Measurements from ENCODE around the gene TNIK. TPM values are rescaled to one million over a fixed set of nuclear protein-coding genes. Genes with fewer than 3 reads are reported as not detected.

The TNIK gene
- total and polyA plus RNA-seq, 2 of the 4 experiments (the other 2 are of a cell fraction) = 3.4 to 6.3 TPM

DNA sequence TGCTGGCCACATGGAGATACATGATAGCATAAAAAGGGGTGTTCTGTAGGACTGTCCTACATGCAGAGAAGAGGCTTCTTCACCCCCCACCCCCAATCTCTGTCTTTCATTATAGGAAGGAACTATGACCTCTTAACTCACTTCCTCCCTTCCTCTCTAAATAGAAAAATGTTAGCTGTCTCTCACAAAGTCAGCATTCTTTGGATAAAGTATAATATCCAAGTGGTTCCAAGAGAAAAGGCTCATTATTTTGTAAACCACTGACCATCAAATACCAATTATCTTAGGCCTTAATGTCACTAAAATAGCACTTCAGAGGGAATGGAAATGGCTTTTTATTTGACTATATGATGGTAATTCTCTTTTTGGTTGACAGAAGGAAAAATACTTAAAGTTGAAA is 338.4 kb downstream of the TNIK start:
- CTCF ChIA-PET = no interaction called here
- Histone ChIP-seq H4K8ac (ENCODE audit: low read depth in 2 of 2, low read length in 2 of 2) (no peak overlapping the region), H2AK9ac (replicated peaks; ENCODE audit: low read depth, low read length, poor library complexity) (no peak overlapping the region), H2BK20ac (ENCODE audit: low read depth, low read length) (no peak overlapping the region), H3K27ac (ENCODE audit: insufficient read depth, low read length) (no peak overlapping the region), H2BK120ac (ENCODE audit: low read depth, low read length) (no peak overlapping the region), H3K9me3 (ENCODE audit: control insufficient read depth, insufficient read depth, low read length) (no peaks in the 10 kb centered on the region), H2BK5ac (ENCODE audit: low read depth, low read length, poor library complexity, severe bottlenecking) (no peak overlapping the region), H2AFZ (replicated peaks; ENCODE audit: low read length, poor library complexity) (no peak overlapping the region), H4K5ac (ENCODE audit: low read depth, low read length) (no peak overlapping the region), H3K4me2 (ENCODE audit: low read depth, low read length) (no peak overlapping the region), H3K9me1 (ENCODE audit: insufficient read depth, low read length) (no peaks in the 10 kb centered on the region), H3K4me1 (ENCODE audit: control insufficient read depth, insufficient read depth, low read length) (no peaks in the 10 kb centered on the region), H4K20me1 (ENCODE audit: insufficient read depth, low read length) (no peaks in the 10 kb centered on the region), H3K56ac (ENCODE audit: extremely low read depth, insufficient read depth, low read length) (no peak overlapping the region), H3K9ac (ENCODE audit: low read depth, low read length) (no peak overlapping the region), H3K79me1 (ENCODE audit: low read depth in 1 of 2, low read length in 2 of 2) (no peaks in the 10 kb centered on the region), H3K23ac (ENCODE audit: low read depth, low read length) (no peak overlapping the region), H3K4me3 (ENCODE audit: insufficient read depth, low read depth, low read length) (no peak overlapping the region), H3K4ac (ENCODE audit: low read depth, low read length) (no peak overlapping the region), H2BK15ac (ENCODE audit: low read depth, low read length) (no peak overlapping the region), H2AK5ac (ENCODE audit: low read depth, low read length) (no peak overlapping the region), H3K18ac (ENCODE audit: low read depth, low read length) (no peak overlapping the region), H4K91ac (ENCODE audit: insufficient read depth, low read depth, low read length) (no peak overlapping the region), H3K36me3 (ENCODE audit: control insufficient read depth, insufficient read depth, low read length) (0 out of 2 replicates have a peak, but pooled peaks cover 1% of the 10 kb centered on the region), H3K14ac (replicated peaks; ENCODE audit: low read depth, low read length) (no peak overlapping the region), H3K27me3 (ENCODE audit: control insufficient read depth, insufficient read depth, low read length) (no peaks in the 10 kb centered on the region)
- intact Hi-C loops (cut with micrococcal nuclease) (no loop called here), dilution Hi-C loops (cut with HindIII; ENCODE audit: low sequenced_read_pairs, unreplicated experiment) (no loop called here), in situ Hi-C loops (cut with MboI; ENCODE audit: low sequenced_read_pairs) (no loop called here)
- no TSS peak for BruUV-seq (replicated peaks)
- TF ChIP-seq MXI1 (IDR thresholded peaks at IDR 0.05; ENCODE audit: borderline replicate concordance, low read depth, low read length) (no peak), RAD21 (IDR thresholded peaks at IDR 0.05; ENCODE audit: low read length) (no peak), POLR2A (IDR thresholded peaks at IDR 0.05; ENCODE audit: low read depth, low read length) (no peak), MAFK (IDR thresholded peaks at IDR 0.05; ENCODE audit: low read depth, low read length) (no peak), MAZ (IDR thresholded peaks at IDR 0.05; ENCODE audit: borderline replicate concordance, low read depth, low read length) (no peak), FOS (IDR thresholded peaks at IDR 0.05; ENCODE audit: low read depth, low read length) (no peak), BHLHE40 (IDR thresholded peaks at IDR 0.05; ENCODE audit: low read depth, low read length) (no peak), NFE2L2 (IDR thresholded peaks at IDR 0.05; ENCODE audit: low read depth, low read length) (no peak), CHD1 (IDR thresholded peaks at IDR 0.05; ENCODE audit: low read depth, low read length) (no peak), SMC3 (IDR thresholded peaks at IDR 0.05; ENCODE audit: low read depth, low read length) (no peak), RCOR1 (IDR thresholded peaks at IDR 0.05; ENCODE audit: insufficient replicate concordance, low read length) (no peak), CEBPB (IDR thresholded peaks at IDR 0.05; ENCODE audit: low read depth, low read length) (no peak), RFX5 (IDR thresholded peaks at IDR 0.05; ENCODE audit: low read depth, low read length) (no peak)
- TF ChIP-seq, protein P1, sequence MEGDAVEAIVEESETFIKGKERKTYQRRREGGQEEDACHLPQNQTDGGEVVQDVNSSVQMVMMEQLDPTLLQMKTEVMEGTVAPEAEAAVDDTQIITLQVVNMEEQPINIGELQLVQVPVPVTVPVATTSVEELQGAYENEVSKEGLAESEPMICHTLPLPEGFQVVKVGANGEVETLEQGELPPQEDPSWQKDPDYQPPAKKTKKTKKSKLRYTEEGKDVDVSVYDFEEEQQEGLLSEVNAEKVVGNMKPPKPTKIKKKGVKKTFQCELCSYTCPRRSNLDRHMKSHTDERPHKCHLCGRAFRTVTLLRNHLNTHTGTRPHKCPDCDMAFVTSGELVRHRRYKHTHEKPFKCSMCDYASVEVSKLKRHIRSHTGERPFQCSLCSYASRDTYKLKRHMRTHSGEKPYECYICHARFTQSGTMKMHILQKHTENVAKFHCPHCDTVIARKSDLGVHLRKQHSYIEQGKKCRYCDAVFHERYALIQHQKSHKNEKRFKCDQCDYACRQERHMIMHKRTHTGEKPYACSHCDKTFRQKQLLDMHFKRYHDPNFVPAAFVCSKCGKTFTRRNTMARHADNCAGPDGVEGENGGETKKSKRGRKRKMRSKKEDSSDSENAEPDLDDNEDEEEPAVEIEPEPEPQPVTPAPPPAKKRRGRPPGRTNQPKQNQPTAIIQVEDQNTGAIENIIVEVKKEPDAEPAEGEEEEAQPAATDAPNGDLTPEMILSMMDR (conservative IDR thresholded peaks at IDR 0.05; ENCODE audit: low read depth, low read length) = no peak
- TF ChIP-seq, protein P2, sequence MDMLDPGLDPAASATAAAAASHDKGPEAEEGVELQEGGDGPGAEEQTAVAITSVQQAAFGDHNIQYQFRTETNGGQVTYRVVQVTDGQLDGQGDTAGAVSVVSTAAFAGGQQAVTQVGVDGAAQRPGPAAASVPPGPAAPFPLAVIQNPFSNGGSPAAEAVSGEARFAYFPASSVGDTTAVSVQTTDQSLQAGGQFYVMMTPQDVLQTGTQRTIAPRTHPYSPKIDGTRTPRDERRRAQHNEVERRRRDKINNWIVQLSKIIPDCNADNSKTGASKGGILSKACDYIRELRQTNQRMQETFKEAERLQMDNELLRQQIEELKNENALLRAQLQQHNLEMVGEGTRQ (IDR thresholded peaks at IDR 0.05; ENCODE audit: low read depth, low read length) = no peak
- TF ChIP-seq, protein P3, sequence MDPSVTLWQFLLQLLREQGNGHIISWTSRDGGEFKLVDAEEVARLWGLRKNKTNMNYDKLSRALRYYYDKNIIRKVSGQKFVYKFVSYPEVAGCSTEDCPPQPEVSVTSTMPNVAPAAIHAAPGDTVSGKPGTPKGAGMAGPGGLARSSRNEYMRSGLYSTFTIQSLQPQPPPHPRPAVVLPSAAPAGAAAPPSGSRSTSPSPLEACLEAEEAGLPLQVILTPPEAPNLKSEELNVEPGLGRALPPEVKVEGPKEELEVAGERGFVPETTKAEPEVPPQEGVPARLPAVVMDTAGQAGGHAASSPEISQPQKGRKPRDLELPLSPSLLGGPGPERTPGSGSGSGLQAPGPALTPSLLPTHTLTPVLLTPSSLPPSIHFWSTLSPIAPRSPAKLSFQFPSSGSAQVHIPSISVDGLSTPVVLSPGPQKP (IDR thresholded peaks at IDR 0.05; ENCODE audit: borderline replicate concordance, low read depth, low read length) = no peak
- ATAC-seq (ENCODE audit: low read depth) (no peak), DNase-seq (no peak)
- POLR2A ChIA-PET (ENCODE audit: unreplicated experiment) = no interaction called here

Measured in IMR-90 (cell line).